HL-60 (cell line): ENCODE data around the gene WWOX.

Source experiments
- CTCF ChIP-seq: IDR thresholded peaks from one replicate; pipeline ENCODE4 v1.5.1; 2011; ENCODE audit warnings: low read length, control low read depth, inconsistent platforms; ENCODE audit not compliant: insufficient read depth
- GABPA ChIP-seq: IDR thresholded peaks from 2 replicates; pipeline ENCODE4 v1.6.1; 2012; ENCODE audit warnings: low read depth
- POLR2AphosphoS5 ChIP-seq: IDR thresholded peaks from 2 replicates; pipeline ENCODE4 v1.6.1; 2012; ENCODE audit warnings: low read depth
- TF ChIP-seq, protein P1 (sequence below): IDR thresholded peaks from 2 replicates; pipeline ENCODE4 v1.6.1; 2012; ENCODE audit warnings: low read depth; ENCODE audit not compliant: insufficient replicate concordance

GRCh38 chr16:78133919-78134318 is 34.5 kb downstream of the WWOX start:
- TF ChIP-seq CTCF (no peak), POLR2AphosphoS5 (no peak), GABPA (no peak)
- TF ChIP-seq, protein P1, sequence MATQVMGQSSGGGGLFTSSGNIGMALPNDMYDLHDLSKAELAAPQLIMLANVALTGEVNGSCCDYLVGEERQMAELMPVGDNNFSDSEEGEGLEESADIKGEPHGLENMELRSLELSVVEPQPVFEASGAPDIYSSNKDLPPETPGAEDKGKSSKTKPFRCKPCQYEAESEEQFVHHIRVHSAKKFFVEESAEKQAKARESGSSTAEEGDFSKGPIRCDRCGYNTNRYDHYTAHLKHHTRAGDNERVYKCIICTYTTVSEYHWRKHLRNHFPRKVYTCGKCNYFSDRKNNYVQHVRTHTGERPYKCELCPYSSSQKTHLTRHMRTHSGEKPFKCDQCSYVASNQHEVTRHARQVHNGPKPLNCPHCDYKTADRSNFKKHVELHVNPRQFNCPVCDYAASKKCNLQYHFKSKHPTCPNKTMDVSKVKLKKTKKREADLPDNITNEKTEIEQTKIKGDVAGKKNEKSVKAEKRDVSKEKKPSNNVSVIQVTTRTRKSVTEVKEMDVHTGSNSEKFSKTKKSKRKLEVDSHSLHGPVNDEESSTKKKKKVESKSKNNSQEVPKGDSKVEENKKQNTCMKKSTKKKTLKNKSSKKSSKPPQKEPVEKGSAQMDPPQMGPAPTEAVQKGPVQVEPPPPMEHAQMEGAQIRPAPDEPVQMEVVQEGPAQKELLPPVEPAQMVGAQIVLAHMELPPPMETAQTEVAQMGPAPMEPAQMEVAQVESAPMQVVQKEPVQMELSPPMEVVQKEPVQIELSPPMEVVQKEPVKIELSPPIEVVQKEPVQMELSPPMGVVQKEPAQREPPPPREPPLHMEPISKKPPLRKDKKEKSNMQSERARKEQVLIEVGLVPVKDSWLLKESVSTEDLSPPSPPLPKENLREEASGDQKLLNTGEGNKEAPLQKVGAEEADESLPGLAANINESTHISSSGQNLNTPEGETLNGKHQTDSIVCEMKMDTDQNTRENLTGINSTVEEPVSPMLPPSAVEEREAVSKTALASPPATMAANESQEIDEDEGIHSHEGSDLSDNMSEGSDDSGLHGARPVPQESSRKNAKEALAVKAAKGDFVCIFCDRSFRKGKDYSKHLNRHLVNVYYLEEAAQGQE, result no peak
